GM20000 (cell line): ENCODE measurements around the gene TGM2.

Experiments used
- DNase-seq: peaks from one replicate; pipeline ENCODE4 v3.0.0; 2012; ENCODE audit warnings: low spot score
- TF ChIP-seq, protein P1 (sequence below): IDR thresholded peaks from 2 replicates; pipeline ENCODE4 v1.5.1; 2012; ENCODE audit warnings: mild to moderate bottlenecking, control low read depth; ENCODE audit errors: extremely low read depth, missing control alignments

The TGM2 gene

DNA sequence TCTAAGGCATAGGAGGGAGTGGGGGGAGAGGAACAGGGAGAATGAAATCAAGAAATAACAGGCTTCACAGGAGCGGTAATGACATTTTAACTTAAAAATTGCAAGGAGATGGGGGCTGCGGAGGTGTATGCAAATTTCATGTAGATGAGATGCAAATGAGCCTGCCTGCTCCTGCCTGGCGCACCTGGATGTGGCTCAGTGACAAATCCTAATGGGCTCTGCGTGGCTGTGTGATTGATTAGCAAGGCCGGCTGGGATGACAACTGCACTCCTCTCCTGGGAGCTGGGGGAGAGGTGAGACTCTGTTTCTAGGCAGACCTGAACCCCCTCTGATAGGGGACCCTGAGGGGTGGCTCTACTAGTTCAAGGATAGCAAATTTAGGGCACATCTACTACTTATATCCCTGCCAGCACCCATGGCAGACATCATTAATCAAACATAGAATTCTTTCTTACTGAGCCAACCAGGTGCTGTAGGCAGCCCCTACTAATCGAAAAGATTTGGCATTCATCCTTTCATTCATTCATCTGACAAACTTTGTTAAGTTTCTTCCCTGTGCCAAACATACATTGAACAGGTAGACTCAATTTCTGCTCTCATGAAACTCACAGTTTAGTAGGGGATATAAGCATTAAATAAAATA lies 38.4 kb upstream of the TGM2 start:
- TF ChIP-seq, protein P1, sequence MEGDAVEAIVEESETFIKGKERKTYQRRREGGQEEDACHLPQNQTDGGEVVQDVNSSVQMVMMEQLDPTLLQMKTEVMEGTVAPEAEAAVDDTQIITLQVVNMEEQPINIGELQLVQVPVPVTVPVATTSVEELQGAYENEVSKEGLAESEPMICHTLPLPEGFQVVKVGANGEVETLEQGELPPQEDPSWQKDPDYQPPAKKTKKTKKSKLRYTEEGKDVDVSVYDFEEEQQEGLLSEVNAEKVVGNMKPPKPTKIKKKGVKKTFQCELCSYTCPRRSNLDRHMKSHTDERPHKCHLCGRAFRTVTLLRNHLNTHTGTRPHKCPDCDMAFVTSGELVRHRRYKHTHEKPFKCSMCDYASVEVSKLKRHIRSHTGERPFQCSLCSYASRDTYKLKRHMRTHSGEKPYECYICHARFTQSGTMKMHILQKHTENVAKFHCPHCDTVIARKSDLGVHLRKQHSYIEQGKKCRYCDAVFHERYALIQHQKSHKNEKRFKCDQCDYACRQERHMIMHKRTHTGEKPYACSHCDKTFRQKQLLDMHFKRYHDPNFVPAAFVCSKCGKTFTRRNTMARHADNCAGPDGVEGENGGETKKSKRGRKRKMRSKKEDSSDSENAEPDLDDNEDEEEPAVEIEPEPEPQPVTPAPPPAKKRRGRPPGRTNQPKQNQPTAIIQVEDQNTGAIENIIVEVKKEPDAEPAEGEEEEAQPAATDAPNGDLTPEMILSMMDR, result no peak
- DNase-seq, result no peak

DNA sequence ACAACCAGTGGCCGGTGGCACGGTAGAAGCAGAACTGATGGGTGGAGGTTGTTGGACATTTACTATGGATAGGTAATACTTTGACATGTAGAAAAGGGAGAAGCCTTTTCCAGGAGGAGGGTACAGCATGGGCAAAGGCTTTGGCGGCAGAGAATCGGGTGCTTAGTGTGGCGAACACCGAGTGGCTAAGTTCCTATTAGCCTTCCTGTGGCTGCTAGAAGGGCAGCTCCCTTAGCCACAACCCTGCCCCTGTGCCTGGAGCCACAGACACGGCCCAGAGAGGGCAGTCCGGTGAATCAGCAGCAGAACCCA lies 37.9 kb upstream of the TGM2 start:
- DNase-seq, result no peak
- TF ChIP-seq, protein P1, result no peak

DNA sequence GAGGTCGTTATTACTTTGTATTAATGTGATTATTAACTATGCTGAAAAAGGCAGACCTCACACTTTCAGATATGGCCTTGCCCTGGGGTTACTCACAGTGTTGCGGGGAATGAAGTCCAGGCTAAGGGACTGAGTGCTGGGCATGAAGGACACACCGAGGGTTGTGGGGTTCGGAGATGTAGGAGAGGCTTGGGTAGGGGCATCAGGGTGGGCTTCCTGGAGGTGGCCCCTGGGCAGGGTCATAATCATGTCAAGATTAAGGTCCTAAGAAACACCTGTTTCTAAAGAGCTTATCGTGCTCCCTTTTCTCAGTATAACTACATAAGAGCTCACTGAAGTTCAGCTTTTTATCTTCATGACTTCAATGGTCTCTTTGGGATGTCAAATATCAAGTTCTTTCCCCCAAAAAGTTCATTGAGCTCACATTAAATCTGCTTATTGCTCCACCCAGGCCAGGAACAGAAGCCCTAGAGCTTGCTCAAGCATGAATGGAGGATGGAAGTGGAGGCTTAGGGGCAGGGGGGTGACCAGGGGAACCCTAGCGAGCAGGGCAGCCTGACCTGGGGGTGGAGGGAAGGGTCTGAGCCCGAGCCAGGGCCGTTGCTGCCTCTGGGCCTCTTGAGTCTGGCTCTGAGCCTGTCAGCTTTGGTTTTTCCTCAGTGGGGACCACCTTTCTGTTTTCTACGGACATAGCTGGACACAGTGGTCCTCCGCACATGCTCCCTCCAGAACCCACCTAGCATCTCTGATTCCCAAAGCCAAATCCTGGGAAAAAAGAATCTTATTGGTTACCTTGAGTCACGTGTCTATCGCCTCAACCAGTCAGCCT lies 37.3 kb upstream of the TGM2 start:
- TF ChIP-seq, protein P1, result no peak
- DNase-seq, result no peak

DNA sequence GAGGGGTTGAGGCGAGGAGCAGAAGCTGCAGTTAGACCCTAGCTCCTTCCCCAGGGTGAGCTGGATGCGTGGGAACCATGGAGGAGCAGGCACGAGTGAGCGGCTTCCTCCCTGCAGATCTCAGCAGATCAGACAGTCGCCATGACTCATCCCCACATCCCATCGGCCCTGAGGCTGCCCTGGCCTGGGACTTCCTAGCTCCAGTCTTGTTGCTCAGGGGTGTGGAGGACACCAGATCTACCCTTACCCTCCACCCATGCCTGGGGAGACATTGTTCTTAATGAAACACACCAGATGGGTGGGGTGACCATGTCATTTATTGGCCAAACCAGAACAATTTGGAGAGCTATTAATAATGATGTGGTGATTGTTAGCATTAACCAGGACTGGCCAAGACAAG lies 36.3 kb upstream of the TGM2 start:
- TF ChIP-seq, protein P1, result no peak
- no peak for DNase-seq

DNA sequence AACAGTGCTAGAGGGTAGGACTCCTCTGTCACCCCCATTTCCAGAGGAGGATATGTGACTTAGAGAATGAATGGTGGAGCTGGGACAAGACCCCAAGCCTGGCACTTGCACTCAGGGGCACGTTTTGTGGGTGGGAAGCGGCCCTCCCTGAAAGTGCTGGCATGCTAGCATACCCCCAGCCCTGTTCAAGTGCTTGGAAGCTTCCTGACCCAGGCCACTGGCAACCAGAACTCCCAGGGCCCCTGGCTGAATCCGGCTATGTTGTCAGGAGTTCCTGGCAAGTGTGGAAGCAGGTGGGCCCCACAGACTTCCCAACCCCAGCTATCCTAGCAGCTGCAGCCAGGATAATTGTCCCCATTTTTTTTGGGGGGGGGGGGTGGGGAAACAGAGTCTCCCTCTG lies 35.6 kb upstream of the TGM2 start:
- DNase-seq, result no peak
- TF ChIP-seq, protein P1, result no peak

DNA sequence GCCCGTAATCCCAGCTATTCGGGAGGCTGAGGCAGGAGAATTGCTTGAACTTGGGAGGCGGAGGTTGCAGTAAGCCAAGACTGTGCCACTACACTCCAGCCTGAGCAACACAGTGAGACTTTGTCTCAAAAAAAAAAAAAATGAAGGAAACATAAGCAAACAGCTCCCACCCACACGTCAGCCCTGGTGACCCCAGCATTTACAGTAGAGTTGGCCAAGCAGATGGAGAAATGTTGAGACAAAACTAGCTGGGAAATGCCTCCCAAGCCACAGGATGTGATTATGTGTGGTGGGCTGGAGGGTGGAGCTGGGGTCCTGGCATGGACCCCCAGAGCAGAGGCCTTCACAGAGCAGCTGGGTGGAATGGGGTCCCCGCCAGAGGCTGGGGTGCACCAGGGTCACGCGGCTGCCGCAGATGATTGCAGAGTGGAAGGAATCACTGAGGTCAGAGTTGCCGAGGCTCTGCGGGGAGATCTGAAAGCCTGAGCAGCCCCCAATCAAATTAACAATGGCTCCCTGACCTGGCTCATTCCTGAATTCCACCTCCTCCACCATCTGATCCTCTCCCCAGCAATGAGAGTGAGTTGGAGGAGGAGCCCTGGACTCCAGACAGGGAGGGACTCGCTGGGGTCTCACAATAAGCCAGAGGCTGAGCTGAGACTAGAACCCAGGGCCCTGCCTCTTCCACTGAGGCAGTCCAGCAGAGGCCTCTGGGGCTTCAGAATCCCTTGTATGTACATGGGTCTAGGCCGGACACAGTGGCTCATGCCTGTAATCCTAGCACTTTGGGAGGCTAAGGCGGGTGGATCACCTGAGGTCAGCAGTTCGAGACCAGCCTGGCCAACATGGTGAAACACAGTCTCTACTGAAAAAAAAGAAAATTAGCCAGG lies 34.7 kb upstream of the TGM2 start:
- TF ChIP-seq, protein P1, result no peak

More for the DNA sequence above, 34.7 kb upstream of the TGM2 start:
- no peak for DNase-seq
